22Rv1 (cell line): ENCODE results near the gene WDFY2.

Experiments used
- CTCF ChIP-seq: fragments of 450-650 bp; IDR thresholded peaks from 2 replicates; pipeline ENCODE4 v1.5.1; 2017; ENCODE audit warnings: mild to moderate bottlenecking
- ZFX ChIP-seq: fragments of 450-650 bp; IDR thresholded peaks from 2 replicates; pipeline ENCODE4 v1.6.1; 2017; ENCODE audit warnings: antibody characterized with exemption, borderline replicate concordance

GRCh38 chr13:51666839-51667238 is 82.6 kb downstream of the WDFY2 start:
- TF ChIP-seq CTCF = no peak
- TF ChIP-seq ZFX = no peak
